Measurements from ENCODE around the gene ADARB1. TPM values are rescaled to one million over a fixed set of nuclear protein-coding genes. Genes with fewer than 3 reads are reported as not detected.

The ADARB1 gene
- polyA plus RNA-seq, 4 donors, result 14.1 to 17.7 (median 17.1) TPM

GRCh38 chr21:45215213-45215612, 140.8 kb downstream of the ADARB1 start:
- DNase-seq (ENCODE audit: low read depth in 4 of 4, low spot score in 3 of 4), result no peak

GRCh38 chr21:45217010-45217409, 142.6 kb downstream of the ADARB1 start:
- no peak for DNase-seq (ENCODE audit: low read depth in 4 of 4, low spot score in 3 of 4)

GRCh38 chr21:45219517-45219916, 145.1 kb downstream of the ADARB1 start:
- no peak for DNase-seq (ENCODE audit: low read depth in 4 of 4, low spot score in 3 of 4)

GRCh38 chr21:45220071-45220481, 145.7 kb downstream of the ADARB1 start:
- no peak for DNase-seq (ENCODE audit: low read depth in 4 of 4, low spot score in 3 of 4)

- DNase-seq (ENCODE audit: low read depth in 4 of 4, low spot score in 3 of 4), result no peak
These were observed 146.5 kb downstream of the ADARB1 start for GRCh38 chr21:45220714-45221490.

GRCh38 chr21:45222001-45222400, 147.6 kb downstream of the ADARB1 start:
- no peak for DNase-seq (ENCODE audit: low read depth in 4 of 4, low spot score in 3 of 4)

- no peak for DNase-seq (ENCODE audit: low read depth in 4 of 4, low spot score in 3 of 4)
These were observed 149.1 kb downstream of the ADARB1 start for GRCh38 chr21:45223236-45224185.

GRCh38 chr21:45224189-45224938, 150.0 kb downstream of the ADARB1 start:
- DNase-seq (ENCODE audit: low read depth in 4 of 4, low spot score in 3 of 4), result no peak

GRCh38 chr21:45225041-45225740, 150.8 kb downstream of the ADARB1 start:
- no peak for DNase-seq (ENCODE audit: low read depth in 4 of 4, low spot score in 3 of 4)

- DNase-seq (ENCODE audit: low read depth in 4 of 4, low spot score in 3 of 4), result no peak
These were observed 151.5 kb downstream of the ADARB1 start for GRCh38 chr21:45225741-45226327.

GRCh38 chr21:45226540-45227326, 152.4 kb downstream of the ADARB1 start:
- DNase-seq (ENCODE audit: low read depth in 4 of 4, low spot score in 3 of 4), result no peak

- DNase-seq (ENCODE audit: low read depth in 4 of 4, low spot score in 3 of 4), result no peak
These were observed 153.4 kb downstream of the ADARB1 start for GRCh38 chr21:45227735-45228134.

- no peak for DNase-seq (ENCODE audit: low read depth in 4 of 4, low spot score in 3 of 4)
These were observed 153.8 kb downstream of the ADARB1 start for GRCh38 chr21:45228171-45228641.

GRCh38 chr21:45228656-45229240, 154.4 kb downstream of the ADARB1 start:
- no peak for DNase-seq (ENCODE audit: low read depth in 4 of 4, low spot score in 3 of 4)

GRCh38 chr21:45231705-45232104, 157.3 kb downstream of the ADARB1 start:
- no peak for DNase-seq (ENCODE audit: low read depth in 4 of 4, low spot score in 3 of 4)

- no peak for DNase-seq (ENCODE audit: low read depth in 4 of 4, low spot score in 3 of 4)
These were observed 159.7 kb downstream of the ADARB1 start for GRCh38 chr21:45234127-45234526.

- no peak for DNase-seq (ENCODE audit: low read depth in 4 of 4, low spot score in 3 of 4)
These were observed 160.6 kb downstream of the ADARB1 start for GRCh38 chr21:45234965-45235364.

- DNase-seq (ENCODE audit: low read depth in 4 of 4, low spot score in 3 of 4), result no peak
These were observed 161.1 kb downstream of the ADARB1 start for GRCh38 chr21:45235488-45235887.

GRCh38 chr21:45236481-45236880, 162.1 kb downstream of the ADARB1 start:
- no peak for DNase-seq (ENCODE audit: low read depth in 4 of 4, low spot score in 3 of 4)

Measured in right renal pelvis (tissue), 4 donors.